Keratinocyte (primary cell): ENCODE data around the gene TEX19. TPM values are rescaled to one million over a fixed set of nuclear protein-coding genes. Genes with fewer than 3 reads are reported as not detected.

Experiments
- DNase-seq: peaks from one replicate; pipeline ENCODE4 v3.0.0-alpha.2; 2011; ENCODE audit warnings: low read depth, missing footprints, low spot score
- FAIRE-seq: peaks from 2 replicates; lab custom pipeline; 2011; peaks lifted over from hg19 to GRCh38; lab: Jason Lieb, UNC
- H2AFZ ChIP-seq: 2 replicates; pipeline ENCODE4 v1.6.0; 2012; ENCODE audit warnings: low read length, control low read depth, inconsistent platforms; ENCODE audit not compliant: control insufficient read depth
- H3K27ac ChIP-seq: 2 replicates; pipeline ENCODE4 v1.5.1; 2011; ENCODE audit warnings: low read length; ENCODE audit not compliant: control insufficient read depth, insufficient read depth
- H3K27me3 ChIP-seq: 3 replicates; pipeline ENCODE4 v1.6.0; 2011; ENCODE audit warnings: low read length; ENCODE audit not compliant: control insufficient read depth, insufficient read depth; ENCODE audit errors: extremely low read depth
- H3K36me3 ChIP-seq, 2 experiments: 2 replicates in 1 of 2; 3 replicates in 1 of 2; pipeline ENCODE4 v1.5.1; 2011; ENCODE audit warnings: low read length in 2 of 2, mild to moderate bottlenecking in 1 of 2; ENCODE audit not compliant: control insufficient read depth in 2 of 2, insufficient read depth in 2 of 2; ENCODE audit errors: extremely low read depth in 1 of 2
- H3K4me1 ChIP-seq: 3 replicates; pipeline ENCODE4 v1.5.1; 2011; ENCODE audit warnings: low read length; ENCODE audit not compliant: control insufficient read depth, insufficient read depth; ENCODE audit errors: extremely low read depth
- H3K4me2 ChIP-seq: 3 replicates; pipeline ENCODE4 v1.6.0; 2011; ENCODE audit warnings: low read depth, low read length; ENCODE audit not compliant: control insufficient read depth, insufficient read depth; ENCODE audit errors: extremely low read depth
- H3K4me3 ChIP-seq, 3 experiments: fragments of 200-600 bp in 1 of 3; sonication (generic) in 1 of 3; 2 replicates in 2 of 3; 3 replicates in 1 of 3; pipeline ENCODE4 v1.5.1; 2011 to 2016; ENCODE audit warnings: low read length in 3 of 3, mild to moderate bottlenecking in 3 of 3, control low read depth in 2 of 3, inconsistent platforms in 1 of 3, low read depth in 1 of 3, mixed read lengths in 1 of 3, mixed run types in 1 of 3, moderate library complexity in 1 of 3; ENCODE audit not compliant: control insufficient read depth in 2 of 3, insufficient read depth in 2 of 3; ENCODE audit errors: extremely low read depth in 1 of 3
- H3K79me2 ChIP-seq: 2 replicates; pipeline ENCODE4 v1.6.0; 2012; ENCODE audit warnings: low read length; ENCODE audit not compliant: control insufficient read depth, insufficient read depth
- H3K9ac ChIP-seq: 3 replicates; pipeline ENCODE4 v1.6.0; 2011; ENCODE audit warnings: low read length; ENCODE audit not compliant: control insufficient read depth, insufficient read depth; ENCODE audit errors: extremely low read depth
- H3K9me1 ChIP-seq: 3 replicates; pipeline ENCODE4 v1.6.0; 2011; ENCODE audit warnings: low read length; ENCODE audit not compliant: control insufficient read depth, insufficient read depth; ENCODE audit errors: extremely low read depth
- H3K9me3 ChIP-seq: 2 replicates; pipeline ENCODE4 v1.5.1; 2012; ENCODE audit warnings: low read depth, low read length; ENCODE audit not compliant: control insufficient read depth
- H4K20me1 ChIP-seq: 3 replicates; pipeline ENCODE4 v1.6.0; 2011; ENCODE audit warnings: low read length; ENCODE audit not compliant: control insufficient read depth, insufficient read depth; ENCODE audit errors: extremely low read depth
- EZH2 ChIP-seq: IDR thresholded peaks from one replicate; pipeline ENCODE4 v1.6.1; 2012; ENCODE audit warnings: inconsistent platforms, mild to moderate bottlenecking, low read length, moderate library complexity
- dilution Hi-C: fragments of 300-500 bp; cut with MboI; formaldehyde crosslinking; loops from one replicate; pipeline ENCODE4 v1.7.0; 2020; ENCODE audit warnings: low sequenced_read_pairs; ENCODE audit not compliant: extremely low pct_ligation_motif_present
- polyA plus RNA-seq, 5 experiments: library from polyadenylated mRNA; depleted of rRNA in 3 of 5; stranded (reverse) in 3 of 5; stranded (forward) in 1 of 5; unstranded in 1 of 5; fragments of >200 nt; gene quantifications; 1 replicate in 1 of 5; 2 replicates in 3 of 5; 3 replicates in 1 of 5; pipeline versions ENCODE4 v1.2.1 to v1.2.3, GENCODE V29; 2011 to 2012; ENCODE audit warnings: missing spikeins in 2 of 5, low read depth in 1 of 5, low replicate concordance in 1 of 5
- TF ChIP-seq, protein P1 (sequence below), 3 experiments: IDR thresholded peaks in 1 of 3; conservative IDR thresholded peaks in 1 of 3; optimal IDR thresholded peaks in 1 of 3; 2 replicates in 2 of 3; 3 replicates in 1 of 3; pipeline versions ENCODE3 to v1.5.1; 2011; ENCODE audit warnings: low read length in 3 of 3, mild to moderate bottlenecking in 3 of 3, moderate library complexity in 2 of 3, control low read depth in 1 of 3, inconsistent platforms in 1 of 3; ENCODE audit not compliant: insufficient read depth in 2 of 3; ENCODE audit errors: extremely low read depth in 1 of 3

The TEX19 gene
- polyA plus RNA-seq, 1 donor (not counting 4 experiments of a cell fraction or from before 2014, with no cell fraction given) = not detected

GRCh38 chr17:82322526-82323453 is 36.3 kb upstream of the TEX19 start:
- Histone ChIP-seq H3K36me3 (no peaks in the 10 kb centered on the region), H3K79me2 (no peaks in the 10 kb centered on the region), H2AFZ (no peak overlapping the region), H3K9me3 (peaks cover 15% of the 10 kb centered on the region), H3K27ac (no peak overlapping the region), H3K4me2 (no peak overlapping the region), H3K4me3 (no peak overlapping the region), H3K27me3 (peaks cover 20% of the 10 kb centered on the region), H3K9ac (no peak overlapping the region), H4K20me1 (peaks cover 3% of the 10 kb centered on the region), H3K9me1 (peaks cover 2% of the 10 kb centered on the region), H3K4me1 (peaks cover 9% of the 10 kb centered on the region)
- TF ChIP-seq, protein P1, sequence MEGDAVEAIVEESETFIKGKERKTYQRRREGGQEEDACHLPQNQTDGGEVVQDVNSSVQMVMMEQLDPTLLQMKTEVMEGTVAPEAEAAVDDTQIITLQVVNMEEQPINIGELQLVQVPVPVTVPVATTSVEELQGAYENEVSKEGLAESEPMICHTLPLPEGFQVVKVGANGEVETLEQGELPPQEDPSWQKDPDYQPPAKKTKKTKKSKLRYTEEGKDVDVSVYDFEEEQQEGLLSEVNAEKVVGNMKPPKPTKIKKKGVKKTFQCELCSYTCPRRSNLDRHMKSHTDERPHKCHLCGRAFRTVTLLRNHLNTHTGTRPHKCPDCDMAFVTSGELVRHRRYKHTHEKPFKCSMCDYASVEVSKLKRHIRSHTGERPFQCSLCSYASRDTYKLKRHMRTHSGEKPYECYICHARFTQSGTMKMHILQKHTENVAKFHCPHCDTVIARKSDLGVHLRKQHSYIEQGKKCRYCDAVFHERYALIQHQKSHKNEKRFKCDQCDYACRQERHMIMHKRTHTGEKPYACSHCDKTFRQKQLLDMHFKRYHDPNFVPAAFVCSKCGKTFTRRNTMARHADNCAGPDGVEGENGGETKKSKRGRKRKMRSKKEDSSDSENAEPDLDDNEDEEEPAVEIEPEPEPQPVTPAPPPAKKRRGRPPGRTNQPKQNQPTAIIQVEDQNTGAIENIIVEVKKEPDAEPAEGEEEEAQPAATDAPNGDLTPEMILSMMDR (optimal IDR thresholded peaks at IDR 0.05 in 1 of 3, IDR thresholded peaks at IDR 0.05 in 1 of 3, conservative IDR thresholded peaks at IDR 0.05 in 1 of 3; ENCODE audit: extremely low read depth in 1 of 3, insufficient read depth in 2 of 3, low read length in 3 of 3) = no peak
- no peak for TF ChIP-seq EZH2
- FAIRE-seq = no peak
- dilution Hi-C loops = no loop called here
- DNase-seq = no peak

GRCh38 chr17:82323514-82324234 is 35.4 kb upstream of the TEX19 start:
- H3K9ac ChIP-seq = no peak overlapping the region
- no peak overlapping the region for H3K4me2 ChIP-seq
- peaks cover 22% of the 10 kb centered on the region for H3K27me3 ChIP-seq
- peaks cover 10% of the 10 kb centered on the region for H3K9me3 ChIP-seq
- H3K36me3 ChIP-seq = no peaks in the 10 kb centered on the region
- no peaks in the 10 kb centered on the region for H3K79me2 ChIP-seq
- H3K27ac ChIP-seq = no peak overlapping the region
- H3K4me3 ChIP-seq = no peak overlapping the region
- no peak for TF ChIP-seq EZH2
- TF ChIP-seq, protein P1 (optimal IDR thresholded peaks at IDR 0.05 in 1 of 3, IDR thresholded peaks at IDR 0.05 in 1 of 3, conservative IDR thresholded peaks at IDR 0.05 in 1 of 3; ENCODE audit: extremely low read depth in 1 of 3, insufficient read depth in 2 of 3, low read length in 3 of 3) = no peak
- peaks cover 2% of the 10 kb centered on the region for H3K9me1 ChIP-seq
- FAIRE-seq (no peak), DNase-seq (no peak)
- dilution Hi-C loops = no loop called here
- peaks cover 3% of the 10 kb centered on the region for H4K20me1 ChIP-seq
- peaks cover 13% of the 10 kb centered on the region for H3K4me1 ChIP-seq
- H2AFZ ChIP-seq = no peak overlapping the region
